Mammary epithelial cell (primary cell): ENCODE results near the gene PPP1R36.

Experiments
- EZH2 ChIP-seq: IDR thresholded peaks from 2 replicates; pipeline ENCODE4 v1.6.1; 2012; ENCODE audit warnings: low read length, inconsistent platforms, borderline replicate concordance
- TF ChIP-seq, protein P1 (sequence below), 2 donors: IDR thresholded peaks in 1 of 2; conservative IDR thresholded peaks in 1 of 2; 2 replicates each; pipeline ENCODE4 v1.5.1; 2011 to 2012; ENCODE audit warnings: inconsistent platforms in 2 of 2, low read length in 2 of 2, mild to moderate bottlenecking in 2 of 2, control low read depth in 1 of 2, low read depth in 1 of 2; ENCODE audit not compliant: insufficient read depth in 1 of 2; ENCODE audit errors: extremely low read depth in 1 of 2

- TF ChIP-seq, protein P1, sequence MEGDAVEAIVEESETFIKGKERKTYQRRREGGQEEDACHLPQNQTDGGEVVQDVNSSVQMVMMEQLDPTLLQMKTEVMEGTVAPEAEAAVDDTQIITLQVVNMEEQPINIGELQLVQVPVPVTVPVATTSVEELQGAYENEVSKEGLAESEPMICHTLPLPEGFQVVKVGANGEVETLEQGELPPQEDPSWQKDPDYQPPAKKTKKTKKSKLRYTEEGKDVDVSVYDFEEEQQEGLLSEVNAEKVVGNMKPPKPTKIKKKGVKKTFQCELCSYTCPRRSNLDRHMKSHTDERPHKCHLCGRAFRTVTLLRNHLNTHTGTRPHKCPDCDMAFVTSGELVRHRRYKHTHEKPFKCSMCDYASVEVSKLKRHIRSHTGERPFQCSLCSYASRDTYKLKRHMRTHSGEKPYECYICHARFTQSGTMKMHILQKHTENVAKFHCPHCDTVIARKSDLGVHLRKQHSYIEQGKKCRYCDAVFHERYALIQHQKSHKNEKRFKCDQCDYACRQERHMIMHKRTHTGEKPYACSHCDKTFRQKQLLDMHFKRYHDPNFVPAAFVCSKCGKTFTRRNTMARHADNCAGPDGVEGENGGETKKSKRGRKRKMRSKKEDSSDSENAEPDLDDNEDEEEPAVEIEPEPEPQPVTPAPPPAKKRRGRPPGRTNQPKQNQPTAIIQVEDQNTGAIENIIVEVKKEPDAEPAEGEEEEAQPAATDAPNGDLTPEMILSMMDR (conservative IDR thresholded peaks at IDR 0.05 in 1 of 2, IDR thresholded peaks at IDR 0.05 in 1 of 2; ENCODE audit: extremely low read depth in 1 of 2, insufficient read depth in 1 of 2, low read depth in 1 of 2, low read length in 2 of 2): no peak
- no peak for TF ChIP-seq EZH2
Observed at GRCh38 chr14:64522591-64523355, 27.0 kb upstream of the PPP1R36 start.
